Nephron progenitor cell (in vitro differentiated cells): ENCODE data around the gene THAP4.

Experiments used
- DNase-seq: peaks from one replicate; pipeline ENCODE4 v3.0.0; 2021
- H3K27ac Mint-ChIP-seq: 2 replicates; pipeline ENCODE4 v1.8.0; 2021; ENCODE audit warnings: mild to moderate bottlenecking, moderate library complexity, mixed read lengths
- H3K27me3 Mint-ChIP-seq: 2 replicates; pipeline ENCODE4 v1.8.0; 2021; ENCODE audit warnings: mild to moderate bottlenecking, low read depth, mixed read lengths; ENCODE audit not compliant: poor library complexity
- H3K36me3 Mint-ChIP-seq: 2 replicates; pipeline ENCODE4 v1.8.0; 2021; ENCODE audit warnings: low read depth, mixed read lengths
- H3K4me1 Mint-ChIP-seq: 2 replicates; pipeline ENCODE4 v1.8.0; 2021; ENCODE audit warnings: mixed read lengths
- H3K4me3 Mint-ChIP-seq: 2 replicates; pipeline ENCODE4 v1.8.0; 2021; ENCODE audit warnings: mild to moderate bottlenecking, moderate library complexity, mixed read lengths
- H3K9me3 Mint-ChIP-seq: 2 replicates; pipeline ENCODE4 v1.8.0; 2021; ENCODE audit warnings: mild to moderate bottlenecking, moderate library complexity, mixed read lengths
- TF ChIP-seq, protein P1 (sequence below): fragments of 200-600 bp; sonication (generic); IDR thresholded peaks from 2 replicates; pipeline ENCODE4 v1.5.0; 2021; ENCODE audit warnings: antibody characterized with exemption

Gene THAP4

DNA sequence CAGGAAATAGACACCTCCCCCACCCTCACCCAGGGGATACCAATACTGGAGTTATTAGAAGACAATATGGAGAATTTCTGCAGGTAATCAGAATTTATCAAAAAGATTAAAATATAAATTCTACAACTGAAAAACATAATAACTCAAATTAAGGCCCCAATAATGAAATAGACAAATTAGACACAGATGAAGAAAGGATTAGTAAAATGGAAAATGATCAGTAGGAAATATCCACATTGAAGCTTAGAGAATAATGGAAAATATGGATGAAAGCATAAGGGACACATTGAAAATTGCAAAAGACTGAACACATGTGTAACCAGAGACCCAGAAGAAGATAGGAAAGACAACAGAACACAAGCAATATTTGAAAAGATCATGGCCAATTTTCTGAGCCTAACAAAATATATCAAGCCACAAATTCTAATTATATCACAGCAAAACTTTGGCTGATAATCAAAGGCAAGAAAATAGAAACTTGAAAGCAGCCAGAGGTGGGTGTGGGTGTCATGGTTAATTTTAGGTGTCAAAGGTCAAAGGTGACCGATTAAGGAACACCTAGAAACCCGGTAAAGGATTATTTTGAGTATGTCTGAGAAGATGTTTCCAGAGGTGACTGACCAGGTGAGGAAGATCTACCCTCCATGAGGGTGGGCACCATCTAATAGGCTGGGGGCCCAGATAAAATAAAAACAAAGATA is 50.2 kb downstream of the THAP4 start:
- H3K4me1 Mint-ChIP-seq, result no peaks in the 10 kb centered on the region
- H3K4me3 Mint-ChIP-seq, result no peak overlapping the region
- TF ChIP-seq, protein P1, sequence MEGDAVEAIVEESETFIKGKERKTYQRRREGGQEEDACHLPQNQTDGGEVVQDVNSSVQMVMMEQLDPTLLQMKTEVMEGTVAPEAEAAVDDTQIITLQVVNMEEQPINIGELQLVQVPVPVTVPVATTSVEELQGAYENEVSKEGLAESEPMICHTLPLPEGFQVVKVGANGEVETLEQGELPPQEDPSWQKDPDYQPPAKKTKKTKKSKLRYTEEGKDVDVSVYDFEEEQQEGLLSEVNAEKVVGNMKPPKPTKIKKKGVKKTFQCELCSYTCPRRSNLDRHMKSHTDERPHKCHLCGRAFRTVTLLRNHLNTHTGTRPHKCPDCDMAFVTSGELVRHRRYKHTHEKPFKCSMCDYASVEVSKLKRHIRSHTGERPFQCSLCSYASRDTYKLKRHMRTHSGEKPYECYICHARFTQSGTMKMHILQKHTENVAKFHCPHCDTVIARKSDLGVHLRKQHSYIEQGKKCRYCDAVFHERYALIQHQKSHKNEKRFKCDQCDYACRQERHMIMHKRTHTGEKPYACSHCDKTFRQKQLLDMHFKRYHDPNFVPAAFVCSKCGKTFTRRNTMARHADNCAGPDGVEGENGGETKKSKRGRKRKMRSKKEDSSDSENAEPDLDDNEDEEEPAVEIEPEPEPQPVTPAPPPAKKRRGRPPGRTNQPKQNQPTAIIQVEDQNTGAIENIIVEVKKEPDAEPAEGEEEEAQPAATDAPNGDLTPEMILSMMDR, result no peak
- no peaks in the 10 kb centered on the region for H3K36me3 Mint-ChIP-seq
- no peak overlapping the region for H3K27ac Mint-ChIP-seq
- H3K9me3 Mint-ChIP-seq, result no peaks in the 10 kb centered on the region
- no peaks in the 10 kb centered on the region for H3K27me3 Mint-ChIP-seq
- DNase-seq, result no peak

DNA sequence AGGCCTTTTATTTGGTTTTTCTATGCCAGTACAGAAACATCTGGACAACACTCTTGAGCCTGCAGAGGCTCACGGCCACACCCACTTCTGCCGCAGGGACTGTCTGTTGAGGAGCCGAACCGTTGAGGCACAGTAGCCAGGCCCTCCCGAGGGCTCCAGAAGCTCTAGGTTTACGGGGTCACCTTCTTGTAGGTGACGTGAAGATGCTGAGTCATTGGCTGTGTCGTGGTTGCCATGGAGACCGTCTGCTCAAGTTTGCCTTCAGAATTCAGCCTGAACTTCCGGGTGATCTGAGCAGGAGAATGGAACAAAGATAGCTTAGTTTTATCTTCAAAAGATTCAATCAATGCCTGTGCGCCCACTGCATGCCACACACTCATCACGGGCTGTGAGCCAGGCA is 52.5 kb downstream of the THAP4 start:
- no peaks in the 10 kb centered on the region for H3K27me3 Mint-ChIP-seq
- H3K27ac Mint-ChIP-seq, result no peak overlapping the region
- TF ChIP-seq, protein P1, result no peak
- no peaks in the 10 kb centered on the region for H3K4me1 Mint-ChIP-seq
- H3K4me3 Mint-ChIP-seq, result no peak overlapping the region
- peaks cover 15% of the 10 kb centered on the region for H3K9me3 Mint-ChIP-seq
- no peak for DNase-seq
- H3K36me3 Mint-ChIP-seq, result peaks cover 17% of the 10 kb centered on the region

DNA sequence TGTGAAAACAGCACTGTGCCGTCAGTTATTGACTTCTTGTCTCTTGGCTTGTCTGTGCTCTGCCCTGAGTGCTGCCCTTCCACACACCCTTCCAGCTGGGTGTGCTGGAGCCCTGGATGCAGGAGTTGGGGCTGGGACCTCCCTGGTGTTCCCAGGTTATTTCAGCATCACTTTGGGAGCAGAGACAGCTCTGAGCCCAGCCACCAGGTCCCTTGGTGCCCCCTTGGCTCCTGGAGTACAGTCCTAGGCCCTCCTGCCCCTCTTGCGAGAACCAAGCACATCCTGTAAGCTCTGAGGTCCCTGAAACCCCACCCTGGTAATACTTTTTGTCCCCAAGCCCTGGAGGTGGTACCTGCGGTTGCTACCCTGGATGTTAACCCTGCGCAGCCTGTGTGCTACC is 54.2 kb downstream of the THAP4 start:
- Mint-ChIP-seq H3K36me3 (peaks cover 33% of the 10 kb centered on the region), H3K4me3 (no peak overlapping the region), H3K27me3 (no peaks in the 10 kb centered on the region), H3K27ac (peak overlapping the region; percentile 55), H3K4me1 (peaks cover 2% of the 10 kb centered on the region), H3K9me3 (peaks cover 31% of the 10 kb centered on the region)
- DNase-seq, result no peak
- TF ChIP-seq, protein P1, result no peak

DNA sequence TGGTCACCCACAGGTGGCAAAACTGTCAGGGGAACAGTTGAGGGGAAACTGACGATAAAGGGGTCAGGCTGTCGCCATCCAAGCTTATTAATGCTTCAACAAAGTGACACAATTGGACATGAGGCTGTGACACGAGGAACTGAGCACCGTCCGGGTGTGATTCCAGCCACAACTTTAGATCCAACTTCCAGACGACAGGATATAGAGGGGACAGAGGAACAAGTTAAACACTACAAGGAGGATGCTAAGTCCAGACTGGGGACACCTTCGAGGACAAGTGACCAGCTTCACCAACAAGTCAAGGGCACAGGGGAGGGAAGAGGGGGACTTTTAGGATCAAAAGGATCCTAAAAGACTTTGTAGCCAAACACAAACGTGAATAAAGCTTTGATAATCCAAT is 54.6 kb downstream of the THAP4 start:
- TF ChIP-seq, protein P1, result no peak
- Mint-ChIP-seq H3K27ac (no peak overlapping the region), H3K9me3 (peaks cover 35% of the 10 kb centered on the region), H3K4me1 (peaks cover 6% of the 10 kb centered on the region), H3K4me3 (no peak overlapping the region), H3K36me3 (peaks cover 38% of the 10 kb centered on the region), H3K27me3 (no peaks in the 10 kb centered on the region)
- no peak for DNase-seq

DNA sequence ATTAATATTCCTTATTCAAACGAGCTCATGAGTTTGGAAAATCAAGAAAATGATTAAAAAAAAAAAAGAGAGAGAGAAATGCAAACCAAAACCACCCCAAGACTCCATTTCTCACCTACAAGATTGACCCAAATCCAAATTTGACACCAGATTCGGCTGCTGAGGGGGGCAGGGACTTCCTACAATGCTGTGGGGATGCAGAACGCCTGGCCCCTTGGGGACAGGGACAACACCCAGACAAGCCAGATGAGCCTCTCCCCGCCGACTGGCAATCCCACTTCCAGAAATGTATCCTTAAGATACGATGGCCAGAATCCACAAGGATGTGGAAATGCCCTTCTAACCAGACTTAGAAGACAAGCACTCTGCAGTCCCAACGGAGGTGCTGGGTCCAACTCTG is 57.7 kb downstream of the THAP4 start:
- Mint-ChIP-seq H3K4me1 (peaks cover 16% of the 10 kb centered on the region), H3K27me3 (peaks cover 4% of the 10 kb centered on the region), H3K4me3 (no peak overlapping the region), H3K27ac (no peak overlapping the region), H3K36me3 (peaks cover 52% of the 10 kb centered on the region), H3K9me3 (peaks cover 35% of the 10 kb centered on the region)
- TF ChIP-seq, protein P1, result no peak
- no peak for DNase-seq

DNA sequence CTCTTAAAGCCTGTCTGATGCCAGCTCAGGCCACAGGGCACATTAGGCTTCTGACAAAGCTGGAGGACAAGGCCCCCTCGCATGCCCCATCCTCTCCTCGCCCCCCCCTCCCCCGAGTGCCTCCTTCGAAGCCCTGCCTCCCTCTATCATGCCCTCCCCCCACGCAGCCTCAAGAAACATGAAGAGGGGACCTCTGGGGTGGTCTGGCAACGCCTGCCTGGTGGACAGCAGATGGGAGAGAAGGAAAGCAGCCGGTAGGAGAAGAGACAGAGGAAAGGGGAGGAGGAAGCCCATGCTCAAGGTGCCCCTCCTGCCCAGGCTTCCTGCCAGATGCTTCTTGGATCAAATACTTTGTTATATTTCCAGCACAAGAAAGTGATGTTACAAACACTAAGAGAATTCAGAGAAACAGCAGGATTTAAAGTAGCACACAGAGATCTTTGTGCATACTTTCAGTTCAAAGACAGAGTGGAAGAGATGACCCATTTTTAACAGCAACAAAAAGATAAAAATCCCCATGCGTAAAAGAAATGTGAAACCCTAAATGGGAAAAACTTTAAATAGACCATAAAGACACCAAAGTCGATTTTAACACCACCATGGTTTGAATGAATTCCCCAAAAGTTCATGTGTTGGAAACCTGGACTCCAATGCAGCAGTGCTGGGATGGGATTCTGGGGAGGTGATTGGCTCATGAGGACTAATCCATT is 59.4 kb downstream of the THAP4 start:
- TF ChIP-seq, protein P1, result no peak
- no peak for DNase-seq
- H3K36me3 Mint-ChIP-seq, result peaks cover 52% of the 10 kb centered on the region

More for the DNA sequence above, 59.4 kb downstream of the THAP4 start:
- Mint-ChIP-seq H3K27me3 (peaks cover 7% of the 10 kb centered on the region), H3K4me1 (peaks cover 16% of the 10 kb centered on the region), H3K4me3 (no peak overlapping the region), H3K27ac (no peak overlapping the region), H3K9me3 (peaks cover 35% of the 10 kb centered on the region)
